Pulmonary artery endothelial cell (primary cell): ENCODE data around the gene OSTC. TPM values are rescaled to one million over a fixed set of nuclear protein-coding genes. Genes with fewer than 3 reads are reported as not detected.
A peak's percentile ranks its signal among the peaks of the same experiment; 100 is the strongest.

Experiments used
- DNase-seq: peaks from one replicate; pipeline ENCODE4 v3.0.0-alpha.2; 2011; ENCODE audit warnings: low read depth, low spot score
- total RNA-seq: library from RNA; depleted of rRNA; stranded (reverse); fragments of >200 nt; gene quantifications from 2 replicates; pipeline ENCODE4 v1.2.3, GENCODE V29; 2014

OSTC gene
- total RNA-seq = 258 and 274 TPM in 2 replicates

DNA sequence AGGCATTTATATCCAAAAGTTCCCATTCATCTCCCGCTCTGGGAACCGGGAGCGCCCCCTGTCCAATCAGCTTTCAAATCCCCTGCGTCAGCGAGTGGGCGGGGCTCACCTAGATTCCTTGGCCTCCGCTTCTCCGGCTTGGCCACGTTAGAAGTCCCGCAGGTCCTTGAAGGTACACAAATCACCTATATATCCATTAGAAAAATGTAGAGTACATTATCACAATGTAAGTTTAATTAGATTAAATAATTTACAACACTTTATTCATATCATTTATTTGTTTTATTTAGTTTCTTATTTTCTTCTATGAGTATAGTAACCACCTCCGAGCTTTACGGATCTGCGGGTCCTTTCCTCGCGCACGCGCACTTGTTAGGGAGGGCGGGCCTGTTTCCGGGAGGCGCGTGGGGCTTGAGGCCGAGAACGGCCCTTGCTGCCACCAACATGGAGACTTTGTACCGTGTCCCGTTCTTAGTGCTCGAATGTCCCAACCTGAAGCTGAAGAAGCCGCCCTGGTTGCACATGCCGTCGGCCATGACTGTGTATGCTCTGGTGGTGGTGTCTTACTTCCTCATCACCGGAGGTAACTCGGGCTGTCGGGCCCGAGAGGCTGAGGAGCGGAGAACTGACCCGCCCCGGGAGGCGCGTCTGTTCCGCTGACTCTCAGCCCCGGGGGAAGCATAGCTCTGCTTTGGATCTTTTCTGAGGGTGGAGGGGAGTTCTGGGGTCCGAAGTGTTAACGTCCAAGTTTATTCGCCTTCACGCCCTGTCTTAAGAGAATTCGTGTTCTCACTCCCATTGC is at the start of gene OSTC:
Gene OSTC (plus strand): TSS at position 388 of the 802 bp plus-strand sequence. CDS start 57 bp downstream, at position 445.
- DNase-seq = peak; percentile 91

DNA sequence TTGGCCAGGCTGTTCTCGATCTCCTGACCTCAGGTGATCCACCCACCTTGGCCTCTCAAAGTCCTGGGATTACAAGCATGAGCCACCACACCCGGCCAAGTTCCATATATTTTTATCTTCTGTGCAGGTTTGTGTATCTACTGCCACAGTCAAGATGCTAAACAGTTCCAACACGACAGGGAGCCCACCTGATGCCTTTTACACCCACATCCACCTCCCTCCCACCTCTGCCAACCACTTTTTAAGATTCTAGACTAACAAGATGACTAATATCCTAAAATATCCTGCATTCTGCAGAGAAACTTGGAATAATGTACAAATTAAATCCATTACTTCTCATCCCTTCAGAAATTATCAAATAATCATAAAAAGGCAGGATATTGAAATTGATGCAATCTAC is 49.3 kb upstream of the OSTC start:
- DNase-seq = no peak

DNA sequence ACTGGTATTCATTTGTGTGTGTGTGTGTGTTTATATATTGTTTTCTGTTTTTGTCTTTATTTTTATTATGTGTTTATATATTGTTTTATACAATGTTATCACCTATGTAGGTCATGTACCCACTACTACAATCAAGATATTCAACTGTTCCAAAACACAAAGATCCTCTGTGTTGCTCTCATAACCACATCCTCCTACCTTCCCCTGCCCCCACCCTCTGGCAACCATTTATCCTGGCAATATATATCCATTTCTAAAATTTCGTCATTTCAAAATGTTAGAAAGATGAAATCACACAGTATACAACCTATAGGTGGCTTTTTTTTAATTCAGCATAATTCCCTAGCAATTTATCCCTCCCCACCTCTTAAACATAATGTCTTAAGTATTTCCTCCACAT is 48.9 kb upstream of the OSTC start:
- no peak for DNase-seq

DNA sequence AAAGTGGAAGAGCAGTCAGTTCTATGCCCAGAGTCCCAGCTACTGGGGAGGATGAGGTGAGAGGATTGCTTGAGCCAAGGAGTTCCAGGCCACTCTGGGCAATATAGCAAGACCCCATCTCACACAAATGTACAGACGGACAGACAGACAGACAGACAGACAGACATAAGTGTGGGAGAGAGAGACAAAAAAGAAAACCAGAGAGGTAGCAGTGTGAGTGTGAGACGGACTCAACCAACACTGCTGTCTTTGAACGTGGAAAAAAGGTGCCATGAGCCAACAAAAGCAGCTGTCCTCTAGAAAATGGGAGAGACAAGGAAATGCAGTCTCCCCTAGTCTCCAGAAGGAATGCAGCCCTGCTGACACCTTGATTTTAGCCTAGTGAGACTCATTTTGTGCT is 48.2 kb upstream of the OSTC start:
- DNase-seq = no peak

DNA sequence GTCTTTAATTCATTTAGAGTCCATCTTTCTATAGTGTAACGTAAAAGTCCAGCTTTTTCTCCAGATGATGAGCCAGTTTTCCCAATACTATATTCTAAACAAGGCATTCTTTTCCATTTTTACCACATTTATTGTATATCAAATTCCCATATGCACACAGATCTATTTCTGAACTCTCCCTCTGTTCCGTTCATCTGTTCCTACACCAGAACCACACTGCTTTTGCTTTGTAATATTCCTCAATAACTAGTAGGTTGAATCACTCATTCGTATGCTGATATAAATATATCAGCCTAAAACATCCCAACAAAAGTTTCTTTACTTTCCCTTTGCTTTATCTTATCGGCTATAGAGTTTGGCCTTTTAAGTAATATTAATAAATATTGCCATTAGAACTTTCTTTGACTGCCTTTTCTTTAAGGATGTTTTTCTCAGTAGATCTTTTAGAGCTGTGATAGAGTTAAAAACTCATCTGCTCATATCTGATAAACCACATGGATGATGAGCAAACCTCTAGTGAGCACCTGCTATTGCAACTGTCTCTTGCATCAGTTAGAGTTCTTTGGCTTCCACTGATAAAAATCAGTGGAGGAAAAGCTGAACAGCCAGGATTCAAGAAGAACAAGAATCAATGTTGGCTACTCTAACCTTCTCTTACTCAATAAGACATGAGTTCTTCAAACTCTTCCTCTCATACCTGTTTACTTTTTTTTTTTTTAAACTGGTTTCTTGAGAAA is 43.2 kb upstream of the OSTC start:
- DNase-seq = no peak

DNA sequence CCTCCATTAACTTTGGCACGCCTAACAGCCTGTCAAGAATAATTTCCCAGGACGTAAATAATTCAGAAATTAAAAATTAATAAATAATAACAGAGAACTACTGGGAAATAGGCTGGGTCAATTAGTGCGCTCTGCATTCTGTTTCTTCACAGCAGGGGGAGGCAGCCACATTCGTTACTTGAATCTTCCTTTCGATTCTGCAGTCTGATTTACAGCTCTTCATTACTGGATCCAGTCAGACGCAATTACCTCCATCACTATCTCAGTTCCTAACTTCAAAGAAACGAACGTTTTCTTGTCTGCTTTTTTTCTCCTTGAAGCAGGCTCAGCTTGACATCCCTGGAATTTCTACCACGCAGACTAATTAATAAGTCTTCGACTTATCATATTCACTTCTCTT is 39.0 kb upstream of the OSTC start:
- DNase-seq = no peak

DNA sequence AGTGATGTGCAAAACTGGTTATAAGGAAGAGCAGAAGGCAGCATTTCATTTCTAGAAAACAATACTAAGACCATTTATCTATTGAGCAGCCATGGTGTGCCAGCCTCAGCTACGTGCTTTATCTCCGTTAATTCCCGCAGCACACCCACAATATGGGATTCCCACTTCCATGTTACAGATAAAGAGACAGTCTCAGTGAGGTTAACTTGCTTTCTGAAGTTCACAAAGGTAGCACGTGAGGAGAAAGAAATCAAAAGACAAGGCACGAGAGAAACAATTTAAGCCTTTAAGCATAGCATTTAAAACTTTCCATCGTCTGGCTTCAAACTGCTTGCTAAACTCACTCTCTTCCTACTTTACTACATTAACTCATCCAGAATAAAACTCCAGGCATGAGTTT is 38.0 kb upstream of the OSTC start:
- DNase-seq = no peak

DNA sequence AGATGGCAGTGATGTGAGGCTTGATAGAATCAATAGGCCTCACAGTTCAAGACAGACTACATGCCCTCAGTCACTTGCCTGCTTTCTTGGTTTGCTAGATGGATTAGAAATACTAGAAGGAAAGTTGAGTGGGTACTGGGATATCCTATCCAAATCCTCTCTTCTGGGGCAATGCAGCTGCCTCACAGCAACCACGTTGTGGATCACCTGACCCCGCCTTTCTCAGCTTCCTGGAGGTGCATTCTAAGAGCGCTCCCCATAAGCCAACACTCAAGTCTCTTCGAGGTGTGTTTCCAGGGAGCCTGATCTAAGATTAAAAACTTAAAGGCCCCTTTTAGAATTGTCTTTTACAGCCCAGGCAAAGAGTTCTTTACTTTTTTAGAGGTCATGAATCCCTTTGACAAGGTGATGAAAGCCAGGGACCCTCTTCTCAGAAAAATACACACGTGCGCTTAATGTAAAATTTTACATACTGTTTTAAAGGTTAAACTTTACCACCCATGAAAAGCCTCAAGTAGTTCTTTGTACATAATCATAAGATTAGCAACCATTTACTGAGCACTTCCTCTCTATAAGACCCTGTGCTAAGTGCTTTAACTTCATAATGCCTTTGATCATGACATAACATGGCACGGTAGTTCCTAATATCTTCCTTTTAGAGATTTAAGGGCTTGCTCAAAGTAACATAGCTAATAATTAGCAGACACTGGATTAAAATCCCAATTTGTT is 30.9 kb upstream of the OSTC start:
- DNase-seq = no peak

DNA sequence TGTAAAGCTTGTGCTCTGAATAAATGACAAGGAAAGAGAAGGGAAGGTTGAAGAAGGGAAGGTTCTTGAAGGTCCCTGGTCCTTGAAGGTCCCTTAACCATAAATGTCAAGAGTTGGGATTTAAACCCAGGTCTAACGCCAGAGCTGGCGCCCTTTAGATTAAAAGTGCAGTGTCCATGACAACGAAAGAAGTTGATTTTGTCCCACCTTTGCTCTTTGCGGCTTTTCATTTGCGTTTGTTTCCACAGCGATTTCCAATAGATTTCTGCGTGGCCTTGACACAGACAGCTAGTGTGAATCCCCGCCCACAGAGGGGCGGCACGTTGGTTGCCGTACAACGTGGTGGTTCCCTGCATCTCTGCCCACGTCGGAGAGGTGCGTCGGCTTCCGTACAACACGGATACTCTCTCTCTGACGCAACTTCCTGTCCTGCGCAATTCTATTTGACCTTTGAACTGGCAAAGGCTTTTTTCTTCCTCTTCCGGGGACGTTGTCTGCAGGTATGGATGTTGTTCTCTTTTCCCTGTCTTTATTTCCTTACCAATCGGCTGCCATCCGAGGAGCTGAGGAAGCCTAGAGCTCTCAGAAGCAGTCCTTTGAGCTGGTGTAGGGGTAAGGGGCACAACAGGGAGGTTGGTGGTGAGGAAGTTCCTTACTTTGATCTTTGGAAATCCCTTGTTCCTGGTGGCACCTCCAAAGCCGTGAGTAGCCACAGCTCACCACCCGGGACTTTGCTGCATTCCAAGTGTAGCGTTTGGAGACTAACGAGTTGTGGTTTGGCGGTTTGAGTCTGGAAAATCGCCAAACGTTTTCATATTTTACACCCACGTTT is 30.1 kb upstream of the OSTC start, which contains the start of gene RPL34:
Gene RPL34 (plus strand): TSS at position 476 of the 832 bp plus-strand sequence. CDS start 1,384 bp downstream, outside the sequence.
- DNase-seq = peak; percentile 95

DNA sequence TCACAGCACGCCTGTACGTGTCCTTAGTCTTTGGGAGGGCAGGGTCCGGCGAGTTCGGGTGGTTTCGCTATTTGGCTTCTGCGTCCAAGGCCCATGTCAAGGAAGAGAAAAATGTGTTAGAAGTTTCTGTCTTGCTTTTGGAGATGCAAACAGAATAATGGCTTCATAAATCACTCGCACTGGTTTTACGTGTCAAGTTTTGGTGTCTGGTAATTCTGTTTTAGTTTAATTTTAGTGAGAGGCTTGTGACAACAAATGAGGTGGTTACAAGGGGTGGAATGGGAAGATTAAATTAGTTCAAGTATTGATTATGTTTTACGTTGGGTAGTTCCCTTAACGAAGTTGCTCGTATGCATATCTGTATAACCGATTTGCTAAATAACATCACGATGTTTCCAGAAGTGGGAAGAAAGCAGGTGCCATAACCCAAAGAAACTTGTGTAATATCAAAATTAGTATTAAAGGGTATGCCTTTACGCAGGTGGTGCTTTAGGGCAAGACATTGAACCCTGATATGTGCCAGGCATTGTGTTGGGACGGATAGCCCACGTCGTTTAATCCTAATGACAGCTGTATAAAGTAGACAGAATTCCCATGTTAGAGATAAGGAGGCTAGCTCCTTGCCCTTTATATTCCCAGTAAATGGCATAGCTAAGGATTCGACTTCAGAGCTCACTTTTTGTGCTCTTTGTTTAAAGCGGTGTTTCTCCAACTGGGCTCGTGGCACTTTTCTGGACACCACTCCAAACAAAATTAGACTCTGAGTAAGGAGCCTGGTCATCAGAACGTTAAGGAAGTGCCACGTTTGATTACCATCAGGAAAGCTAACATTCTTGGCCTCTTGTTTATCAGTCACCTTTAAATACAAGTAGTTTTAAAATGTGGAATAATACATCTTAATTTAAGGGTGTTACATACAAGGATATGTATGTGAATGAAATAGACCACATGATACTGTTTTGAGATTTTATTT is 29.2 kb upstream of the OSTC start:
- DNase-seq = no peak

DNA sequence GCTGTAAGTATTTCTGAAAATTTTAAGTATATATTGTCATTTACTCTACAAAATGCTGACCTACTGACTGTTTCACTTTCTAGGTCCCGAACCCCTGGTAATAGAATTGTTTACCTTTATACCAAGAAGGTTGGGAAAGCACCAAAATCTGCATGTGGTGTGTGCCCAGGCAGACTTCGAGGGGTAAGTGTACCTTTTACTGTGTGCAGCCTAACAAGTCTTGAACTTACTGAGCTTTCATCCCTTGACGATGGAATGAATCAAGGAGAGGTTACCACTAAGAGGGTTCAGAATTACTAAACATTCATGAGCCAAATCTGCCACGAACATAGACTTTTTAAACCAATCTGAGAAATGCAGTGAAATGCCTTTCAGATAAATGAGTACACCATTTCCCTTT is 28.4 kb upstream of the OSTC start:
- no peak for DNase-seq

DNA sequence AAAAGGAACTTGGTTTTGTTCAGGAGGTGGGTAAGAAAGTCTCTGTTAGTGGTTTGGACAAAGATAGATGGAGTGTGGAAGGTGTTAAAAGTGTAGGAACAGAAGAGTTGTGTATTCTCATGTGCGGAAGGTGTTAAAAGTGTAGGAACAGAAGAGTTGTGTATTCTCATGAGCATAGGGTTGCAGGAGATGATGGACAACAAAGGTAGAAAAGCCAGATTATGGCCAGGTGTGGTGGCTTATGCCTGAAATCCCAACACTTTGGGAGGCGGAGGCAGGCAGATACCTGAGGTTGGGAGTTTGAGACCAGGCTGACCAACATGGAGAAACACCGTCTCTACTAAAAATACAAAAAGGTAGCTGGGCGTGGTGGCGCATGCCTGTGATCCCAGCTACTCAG is 27.6 kb upstream of the OSTC start:
- DNase-seq = no peak

DNA sequence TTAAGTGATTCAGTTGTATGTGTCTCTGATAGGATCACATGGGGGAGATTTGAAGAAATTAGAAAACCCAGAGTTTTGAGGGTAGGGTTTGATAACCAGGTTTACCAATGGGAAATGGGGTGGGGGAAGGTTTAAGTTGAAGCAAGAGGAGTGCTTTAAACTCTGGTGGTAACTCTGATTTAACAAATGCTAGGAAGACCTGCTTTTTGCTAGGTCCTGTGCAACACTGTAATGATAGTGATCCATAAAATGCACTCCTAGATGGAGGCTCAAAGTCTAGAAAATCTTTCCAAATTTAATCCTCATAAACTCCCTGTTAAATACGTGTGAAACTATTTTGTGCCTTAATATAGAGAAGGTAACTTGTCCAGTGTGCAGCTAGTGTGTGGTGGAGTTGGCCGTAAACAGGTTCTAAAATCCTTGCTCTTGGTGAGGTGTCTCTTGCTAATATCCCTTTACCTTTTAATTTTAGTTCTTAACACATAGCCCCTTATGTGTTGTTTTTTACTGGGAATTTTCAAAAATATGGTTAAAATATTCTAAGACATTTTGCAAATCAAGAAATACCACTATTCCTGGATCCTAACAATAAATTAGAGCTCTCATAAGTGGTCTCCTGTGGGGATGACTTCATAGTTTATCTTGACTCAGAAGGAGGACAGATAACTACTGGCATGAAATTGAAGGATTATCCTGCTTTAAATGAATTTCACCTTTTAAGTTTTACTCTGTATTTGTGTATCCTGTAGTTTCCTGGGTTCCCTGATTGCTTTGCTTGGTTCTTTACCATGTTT is 25.9 kb upstream of the OSTC start:
- DNase-seq = no peak

DNA sequence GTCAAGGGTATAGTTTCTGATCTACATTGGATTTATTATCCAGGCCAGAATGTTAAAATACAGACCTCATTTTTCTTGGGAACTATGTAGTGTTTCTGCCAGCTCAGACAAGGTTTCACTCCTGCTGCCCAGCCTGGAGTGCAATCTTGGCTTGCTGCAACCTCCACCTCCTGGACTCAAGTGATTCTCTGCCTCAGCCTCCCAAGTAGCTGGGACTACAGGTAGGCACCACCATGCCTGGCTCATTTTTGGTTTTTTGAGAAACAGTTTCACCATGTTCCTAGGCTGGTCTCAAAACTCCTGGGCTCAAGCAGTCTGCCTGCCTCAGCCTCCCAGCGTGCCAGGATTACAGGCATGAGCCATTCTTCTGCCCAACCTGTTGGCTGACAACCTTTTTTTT is 24.3 kb upstream of the OSTC start:
- no peak for DNase-seq

DNA sequence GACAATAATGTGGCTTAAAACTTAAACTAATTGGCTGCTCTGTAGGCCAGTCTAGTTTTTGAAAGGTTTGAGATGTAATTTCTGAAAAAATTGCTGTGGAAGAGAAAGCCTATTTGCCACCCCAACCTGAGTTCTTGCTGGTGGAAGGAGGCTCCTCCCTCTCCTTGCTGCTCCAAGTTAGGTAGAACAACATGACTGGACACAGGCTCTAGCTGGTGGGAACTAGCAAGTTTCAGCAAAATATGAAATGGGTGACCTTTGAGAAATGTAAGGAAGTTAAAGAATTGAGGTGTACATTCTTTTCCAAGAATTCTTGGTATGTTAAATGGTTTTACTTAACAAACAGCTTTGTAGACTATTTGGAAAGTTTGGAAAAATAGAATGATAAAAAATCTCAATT is 22.0 kb upstream of the OSTC start:
- DNase-seq = no peak

DNA sequence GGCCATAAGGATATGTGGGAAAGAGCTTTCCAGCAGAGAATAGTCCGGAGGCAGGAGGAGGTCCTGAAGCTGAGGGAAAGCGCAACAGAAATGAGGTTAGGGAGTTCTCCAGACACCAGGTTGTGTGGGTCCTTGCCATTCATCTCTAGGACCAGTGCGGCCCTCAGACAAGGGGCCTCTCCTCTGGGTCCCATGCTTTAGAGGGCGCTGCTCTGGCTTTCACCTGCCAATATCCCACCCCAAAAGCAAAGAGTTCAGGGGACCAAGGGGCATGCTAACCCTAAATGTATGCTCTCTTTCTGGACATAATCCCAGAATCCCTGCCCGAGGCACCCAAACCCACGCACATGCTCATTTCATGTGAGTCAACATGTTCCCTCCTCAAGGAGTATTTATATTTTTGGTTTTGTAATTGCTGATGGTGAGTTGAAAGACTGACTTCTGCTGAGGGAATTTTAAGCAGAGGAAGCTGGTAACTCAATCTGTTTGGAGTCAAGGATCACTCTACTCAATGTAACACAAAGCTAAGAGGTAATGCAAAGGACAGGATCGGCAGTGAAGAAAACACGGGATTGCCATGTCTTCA is 15.2 kb upstream of the OSTC start:
- no peak for DNase-seq

DNA sequence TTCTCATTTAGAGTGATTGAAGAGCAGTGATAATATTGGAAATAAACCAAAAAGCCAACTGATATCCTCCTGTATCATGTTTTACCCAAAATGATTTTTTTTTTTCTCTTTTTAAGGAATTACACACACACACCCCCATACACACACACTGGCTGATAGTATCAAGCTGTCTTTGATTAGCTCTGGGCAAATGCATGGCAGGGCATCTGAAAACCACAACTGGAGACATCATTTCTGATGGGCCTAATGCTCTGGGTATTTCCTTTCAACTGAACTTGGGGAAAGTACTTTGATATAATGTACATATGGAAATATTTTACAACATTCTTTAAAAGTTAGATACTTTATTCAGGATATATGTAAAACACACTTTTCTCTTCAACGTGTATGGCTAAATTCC is 14.2 kb upstream of the OSTC start:
- no peak for DNase-seq

DNA sequence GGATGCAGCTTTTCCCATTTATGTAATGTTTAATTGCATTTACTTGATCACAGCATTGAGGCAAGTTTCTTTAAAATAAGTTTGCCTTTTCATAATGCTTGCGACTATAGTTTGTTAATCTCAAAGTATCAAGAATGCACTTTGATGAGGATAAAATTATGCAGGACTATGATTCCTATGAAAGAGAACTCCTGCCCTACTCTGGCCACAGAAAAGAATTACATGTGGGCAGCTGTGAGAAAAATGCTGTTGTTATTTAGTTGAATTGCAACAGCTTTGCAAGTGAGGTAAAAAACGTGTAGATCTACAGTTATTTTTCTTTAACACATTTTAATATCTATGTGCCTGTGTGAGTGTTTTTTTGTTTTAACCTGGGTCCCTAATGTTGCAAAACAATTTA is 12.5 kb upstream of the OSTC start:
- no peak for DNase-seq

DNA sequence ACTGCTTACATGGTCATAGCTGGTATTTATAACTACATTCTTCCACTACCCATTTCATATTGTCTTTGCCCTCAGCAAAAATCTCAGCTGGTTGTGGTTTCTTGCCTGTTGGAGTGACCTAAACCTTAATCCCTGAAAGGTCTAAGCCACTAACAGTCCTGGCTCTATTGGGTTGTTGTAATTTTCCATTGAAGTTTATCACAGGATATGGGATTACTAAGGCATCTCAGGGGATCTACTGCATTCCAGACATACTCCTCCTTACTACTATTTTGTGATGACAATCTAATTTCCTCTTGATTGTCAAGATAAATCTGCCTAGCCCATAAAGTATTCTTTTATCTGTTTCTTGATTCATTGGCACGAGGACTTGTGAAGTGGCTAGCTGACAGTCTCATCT is 6.2 kb upstream of the OSTC start:
- peak; percentile 19 for DNase-seq
